K562 (cell line): Measurements from ENCODE around the gene KIF17. TPM values are rescaled to one million over a fixed set of nuclear protein-coding genes. Genes with fewer than 3 reads are reported as not detected.

Source experiments
- ATAC-seq: fragments of 200-7000 bp; cut with Tn5 transposase; 3 replicates; pipeline ENCODE4 v1.9.1; 2020; ENCODE audit warnings: moderate library complexity
- BruUV-seq: library from RNA; stranded (reverse); fragments of 400-500 nt; replicated peaks from 2 replicates; lab custom pipeline; 2021; lab: Mats Ljungman, UMichigan
- CTCF ChIA-PET: fragments of 300-600 bp; formaldehyde crosslinking; extraction: SDS; loops from one replicate; lab custom pipeline; 2021; ENCODE audit warnings: low intra/inter-chr PET ratio; lab: Yijun Ruan, JAX
- POLR2A ChIA-PET: fragments of 300-600, 350-650 bp; sonication (Branson Sonifier 250); formaldehyde crosslinking; extraction: SDS; loops from one replicate; lab custom pipeline; 2021; ENCODE audit warnings: antibody characterized with exemption, inconsistent platforms; lab: Yijun Ruan, JAX
- DNase-seq, 4 experiments: peaks; one replicate each; pipeline versions ENCODE4 v3.0.0 to v3.0.0-alpha.2; 2011 to 2018; ENCODE audit warnings: low spot score in 3 of 4, mixed read lengths in 3 of 4; ENCODE audit errors: extremely low read depth in 1 of 4
- FAIRE-seq: peaks from 2 replicates; lab custom pipeline; 2011; peaks lifted over from hg19 to GRCh38; lab: Jason Lieb, UNC
- H2AFZ ChIP-seq: 2 replicates; pipeline ENCODE4 v1.6.0; 2011; ENCODE audit warnings: low read depth, low read length, control low read depth, inconsistent platforms
- H3K27ac ChIP-seq: fragments of 200-600 bp; 3 replicates; pipeline ENCODE4 v1.8.0; 2011; ENCODE audit warnings: low read depth, mild to moderate bottlenecking, control low read depth, inconsistent platforms, low read length, moderate library complexity, mixed read lengths; ENCODE audit errors: extremely low read depth
- H3K27me3 ChIP-seq, 2 experiments: fragments of 300-600 bp in 1 of 2; 2 replicates in 1 of 2; 3 replicates in 1 of 2; pipeline versions ENCODE4 v1.6.0 to v1.8.0; 2011; ENCODE audit warnings: inconsistent platforms in 2 of 2, low read length in 2 of 2, mild to moderate bottlenecking in 1 of 2, mixed read lengths in 1 of 2, moderate library complexity in 1 of 2; ENCODE audit not compliant: control insufficient read depth in 2 of 2, insufficient read depth in 2 of 2
- H3K36me3 ChIP-seq: fragments of 300-600 bp; 3 replicates; pipeline ENCODE4 v1.8.0; 2011; ENCODE audit warnings: mild to moderate bottlenecking, low read length, inconsistent platforms; ENCODE audit not compliant: control insufficient read depth, insufficient read depth
- H3K4me1 ChIP-seq, 2 experiments: fragments of 200-600 bp in 1 of 2; replicated peaks in 1 of 2; 2 replicates in 1 of 2; 3 replicates in 1 of 2; pipeline versions ENCODE4 v1.5.1 to v1.8.0; 2011; ENCODE audit warnings: inconsistent platforms in 2 of 2, low read length in 2 of 2, mild to moderate bottlenecking in 1 of 2, mixed read lengths in 1 of 2, moderate library complexity in 1 of 2; ENCODE audit not compliant: control insufficient read depth in 2 of 2, insufficient read depth in 2 of 2
- H3K4me2 ChIP-seq: 2 replicates; pipeline ENCODE4 v1.6.1; 2011; ENCODE audit warnings: low read length, control low read depth, inconsistent platforms, mixed read lengths; ENCODE audit not compliant: insufficient read depth
- H3K4me3 ChIP-seq: fragments of 200-600 bp; sonication (generic), shearing (Covaris generic); 2 replicates; pipeline ENCODE4 v1.5.1; 2016; ENCODE audit warnings: control low read depth, inconsistent platforms
- H3K79me2 ChIP-seq: fragments of 200-600 bp; 3 replicates; pipeline ENCODE4 v1.8.0; 2011; ENCODE audit warnings: low read length, inconsistent platforms; ENCODE audit not compliant: control insufficient read depth, insufficient read depth
- H3K9ac ChIP-seq, 2 experiments: 2 replicates each; pipeline versions ENCODE4 v1.6.0 to v1.6.1; 2011; ENCODE audit warnings: low read depth in 2 of 2, low read length in 2 of 2, control low read depth in 1 of 2, inconsistent platforms in 1 of 2, mild to moderate bottlenecking in 1 of 2, mixed read lengths in 1 of 2; ENCODE audit not compliant: insufficient read depth in 1 of 2
- H3K9me1 ChIP-seq: one replicate; pipeline ENCODE4 v1.6.0; 2011; ENCODE audit warnings: inconsistent platforms, mild to moderate bottlenecking, low read length, moderate library complexity; ENCODE audit not compliant: control insufficient read depth, insufficient read depth
- H3K9me3 ChIP-seq: replicated peaks from 2 replicates; pipeline ENCODE4 v1.5.1; 2011; ENCODE audit warnings: low read depth, low read length, inconsistent platforms; ENCODE audit not compliant: control insufficient read depth, insufficient read depth
- H4K20me1 ChIP-seq: replicated peaks from 2 replicates; pipeline ENCODE4 v1.6.1; 2011; ENCODE audit warnings: low read length, inconsistent platforms, mixed read lengths; ENCODE audit not compliant: control insufficient read depth, insufficient read depth
- BCOR ChIP-seq: fragments of 450-650 bp; IDR thresholded peaks from 2 replicates; pipeline ENCODE4 v1.6.1; 2016
- KDM1A ChIP-seq, 2 experiments: fragments of 450-650 bp; IDR thresholded peaks; 2 replicates each; pipeline ENCODE4 v1.6.1; 2016; ENCODE audit warnings: mild to moderate bottlenecking in 2 of 2
- ZFP36 ChIP-seq: fragments of 150-350 bp; IDR thresholded peaks from 2 replicates; pipeline ENCODE4 v1.6.1; 2018; ENCODE audit warnings: low read length, low read depth; ENCODE audit not compliant: partially characterized antibody
- ZNF239 ChIP-seq: fragments of 250-450 bp; sonication (Bioruptor Pico); IDR thresholded peaks from 2 replicates; pipeline ENCODE4 v1.4.0; 2020; ENCODE audit warnings: mild to moderate bottlenecking
- WGBS: fragments of 100-300 bp; shearing (Covaris generic); methylation state at CpG from one replicate; pipeline ENCODE4 v1.1.6; 2016; ENCODE audit warnings: low coverage, mixed read lengths; ENCODE audit not compliant: insufficient coverage; ENCODE audit errors: missing lambda C conversion rate; 5-methylcytosine and 5-hydroxymethylcytosine counted together
- in situ Hi-C: fragments of 300-500 bp; cut with MboI; formaldehyde crosslinking; loops from 4 replicates; pipeline ENCODE4 v1.15.0; 2018; ENCODE audit warnings: inconsistent platforms, mixed read lengths
- intact Hi-C: fragments of 100-400 bp; cut with micrococcal nuclease; formaldehyde crosslinking; loops from 2 replicates; pipeline ENCODE4 v1.14.2; 2022
- polyA plus RNA-seq, 8 experiments: library from polyadenylated mRNA; depleted of rRNA in 4 of 8; stranded (reverse) in 5 of 8; unstranded in 3 of 8; fragments of >200 nt; fragmentation: Nextera tagmentation in 2 of 8; fragmentation: Illumina TruSeq in 1 of 8; extraction: Ambion mirVana in 2 of 8; extraction: Trizol in 1 of 8; gene quantifications; 2 replicates each; pipeline versions ENCODE4 v1.2.1 to v1.2.3, GENCODE V29; 2011 to 2014; ENCODE audit warnings: inconsistent platforms in 1 of 8, missing spikeins in 1 of 8
- total RNA-seq, 7 experiments: library from RNA; depleted of rRNA in 6 of 7; stranded (reverse); fragments of >200 nt in 6 of 7; fragmentation: Illumina TruSeq in 2 of 7; extraction: Trizol in 2 of 7; gene quantifications; 2 replicates each; pipeline versions ENCODE4 v1.2.1 to v1.2.3, GENCODE V29; 2011 to 2021; ENCODE audit warnings: low replicate concordance in 1 of 7
- TF ChIP-seq, protein P1 (sequence below): sonication (generic); formaldehyde crosslinking; IDR thresholded peaks from 2 replicates; pipeline ENCODE4 v1.8.0; 2023; ENCODE audit warnings: mild to moderate bottlenecking, missing genetic modification reagents

Gene KIF17
- total and polyA plus RNA-seq, 9 of the 15 experiments (the other 6 are each of a cell fraction or from before 2014, with no cell fraction given): 0.04 to 0.47 (median 0.18) TPM; not detected in 5

GRCh38 chr1:20724364-20725188 lies 6.8 kb upstream of the KIF17 start:
- POLR2A ChIA-PET: interaction anchor here (1.4 kb wide), 1 partner anchor 9 kb away, joined by 3 read pairs; no protein-coding TSS in a partner anchor
- Histone ChIP-seq H3K27ac (no peak overlapping the region), H3K27me3 (peaks cover 15 to 77% of the 10 kb centered on the region in 2 experiments; a peak in 4 of 5 replicates)
- ATAC-seq: no peak
- TF ChIP-seq ZFP36 (peak; percentile 70), BCOR (peak; percentile 73; the same call in 1 of the 2 replicates), KDM1A (IDR thresholded peaks at IDR 0.05) (peak in 1 of 2 experiments; percentile 17; a peak in 1 of 4 replicates), ZNF239 (CRISPR knock-in tag) (no peak)
- TF ChIP-seq, protein P1, sequence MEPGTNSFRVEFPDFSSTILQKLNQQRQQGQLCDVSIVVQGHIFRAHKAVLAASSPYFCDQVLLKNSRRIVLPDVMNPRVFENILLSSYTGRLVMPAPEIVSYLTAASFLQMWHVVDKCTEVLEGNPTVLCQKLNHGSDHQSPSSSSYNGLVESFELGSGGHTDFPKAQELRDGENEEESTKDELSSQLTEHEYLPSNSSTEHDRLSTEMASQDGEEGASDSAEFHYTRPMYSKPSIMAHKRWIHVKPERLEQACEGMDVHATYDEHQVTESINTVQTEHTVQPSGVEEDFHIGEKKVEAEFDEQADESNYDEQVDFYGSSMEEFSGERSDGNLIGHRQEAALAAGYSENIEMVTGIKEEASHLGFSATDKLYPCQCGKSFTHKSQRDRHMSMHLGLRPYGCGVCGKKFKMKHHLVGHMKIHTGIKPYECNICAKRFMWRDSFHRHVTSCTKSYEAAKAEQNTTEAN (CRISPR knock-in tag): peak; percentile 41; the same call in 1 of the 2 replicates
- TF ChIP-seq, all 486 proteins: peak for 4
- Histone ChIP-seq H2AFZ (no peak overlapping the region), H3K9me3 (no peaks in the 10 kb centered on the region; the same call in 1 of the 2 replicates), H3K9me1 (no peaks in the 10 kb centered on the region), H3K79me2 (no peaks in the 10 kb centered on the region), H3K9ac (peak overlapping the region in 1 of 2 experiments; percentile 37; a peak in 1 of 4 replicates), H3K4me1 (peaks cover 0 to 58% of the 10 kb centered on the region in 2 experiments; a peak in 2 of 5 replicates), H3K4me3 (no peak overlapping the region), H4K20me1 (peaks cover 13% of the 10 kb centered on the region), H3K36me3 (no peaks in the 10 kb centered on the region), H3K4me2 (no peak overlapping the region)
- 47% methylated on average over 17 of the region's 17 CpGs for WGBS
- FAIRE-seq (no peak), DNase-seq (no peak)
- in situ Hi-C loops: no loop called here
- intact Hi-C loops: no loop called here
- BruUV-seq: no TSS peak
- CTCF ChIA-PET: no interaction called here
